Stomach smooth muscle (tissue), 2 donors: Measurements from ENCODE around the gene B4GALT3.

Experiments used
- H3K27ac ChIP-seq: one replicate; pipeline ENCODE4 v1.7.0; 2013; ENCODE audit warnings: mild to moderate bottlenecking, low read length, inconsistent platforms
- H3K27me3 ChIP-seq, 2 donors: one replicate each; pipeline ENCODE4 v1.7.0; 2013; ENCODE audit warnings: low read length in 2 of 2; ENCODE audit not compliant: insufficient read depth in 2 of 2, control insufficient read depth in 1 of 2
- H3K36me3 ChIP-seq, 2 donors: one replicate each; pipeline ENCODE4 v1.7.0; 2013; ENCODE audit warnings: low read length in 2 of 2; ENCODE audit not compliant: control insufficient read depth in 2 of 2, insufficient read depth in 2 of 2
- H3K4me1 ChIP-seq: one replicate; pipeline ENCODE4 v1.7.0; 2013; ENCODE audit warnings: low read length; ENCODE audit not compliant: control insufficient read depth, insufficient read depth
- H3K4me3 ChIP-seq, 2 donors: one replicate each; pipeline ENCODE4 v1.7.0; 2013; ENCODE audit warnings: low read length in 2 of 2
- H3K9ac ChIP-seq, 2 donors: one replicate each; pipeline ENCODE4 v1.7.0; 2013; ENCODE audit warnings: low read length in 2 of 2, mild to moderate bottlenecking in 1 of 2
- H3K9me3 ChIP-seq, 2 donors: one replicate each; pipeline ENCODE4 v1.7.0; 2013; ENCODE audit warnings: low read length in 2 of 2; ENCODE audit not compliant: control insufficient read depth in 2 of 2
- donor health status: healthy.
- donor health status: Pancreatic carcinoma.

Gene B4GALT3

DNA sequence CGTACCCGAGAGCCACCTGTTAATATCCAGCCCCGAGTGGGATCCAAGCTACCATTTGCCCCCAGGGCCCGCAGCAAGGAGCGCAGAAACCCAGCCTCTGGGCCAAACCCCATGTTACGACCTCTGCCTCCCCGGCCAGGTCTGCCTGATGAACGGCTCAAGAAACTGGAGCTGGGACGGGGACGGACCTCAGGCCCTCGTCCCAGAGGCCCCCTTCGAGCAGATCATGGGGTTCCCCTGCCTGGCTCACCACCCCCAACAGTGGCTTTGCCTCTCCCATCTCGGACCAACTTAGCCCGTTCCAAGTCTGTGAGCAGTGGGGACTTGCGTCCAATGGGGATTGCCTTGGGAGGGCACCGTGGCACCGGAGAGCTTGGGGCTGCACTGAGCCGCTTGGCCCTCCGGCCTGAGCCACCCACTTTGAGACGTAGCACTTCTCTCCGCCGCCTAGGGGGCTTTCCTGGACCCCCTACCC, 16.6 kb downstream of the B4GALT3 start:
- Histone ChIP-seq H3K27ac (no peak overlapping the region), H3K27me3 (no peaks in the 10 kb centered on the region), H3K4me3 (peak overlapping the region in 1 of 2 donors; percentile 90), H3K9ac (peak overlapping the region in 1 of 2 donors; percentile 47), H3K9me3 (no peaks in the 10 kb centered on the region), H3K4me1 (peaks cover 40% of the 10 kb centered on the region), H3K36me3 (peaks cover 9 to 40% of the 10 kb centered on the region in 2 donors)

DNA sequence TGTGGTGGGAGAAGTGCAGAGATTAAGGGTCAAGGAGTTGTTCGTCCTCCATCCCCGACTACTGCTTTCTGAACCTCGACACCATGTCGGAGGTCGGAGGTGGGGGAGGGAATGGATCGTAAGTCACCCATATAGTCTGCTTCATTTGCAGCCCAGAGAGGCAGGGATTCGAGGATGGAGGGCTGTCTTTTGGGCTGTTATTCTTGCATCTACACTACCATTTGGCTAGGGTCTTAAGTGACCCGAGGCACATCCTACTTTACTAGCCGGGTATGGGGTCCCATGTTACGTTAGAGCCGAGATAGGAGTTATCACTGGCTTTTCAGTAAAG, 17.4 kb downstream of the B4GALT3 start:
- Histone ChIP-seq H3K27me3 (no peaks in the 10 kb centered on the region), H3K27ac (peak overlapping the region; percentile 83), H3K4me3 (peak overlapping the region; percentile 90 to 97), H3K36me3 (peaks cover 9 to 40% of the 10 kb centered on the region in 2 donors), H3K9ac (peak overlapping the region; percentile 87 to 89), H3K4me1 (peaks cover 32% of the 10 kb centered on the region), H3K9me3 (no peaks in the 10 kb centered on the region)

DNA sequence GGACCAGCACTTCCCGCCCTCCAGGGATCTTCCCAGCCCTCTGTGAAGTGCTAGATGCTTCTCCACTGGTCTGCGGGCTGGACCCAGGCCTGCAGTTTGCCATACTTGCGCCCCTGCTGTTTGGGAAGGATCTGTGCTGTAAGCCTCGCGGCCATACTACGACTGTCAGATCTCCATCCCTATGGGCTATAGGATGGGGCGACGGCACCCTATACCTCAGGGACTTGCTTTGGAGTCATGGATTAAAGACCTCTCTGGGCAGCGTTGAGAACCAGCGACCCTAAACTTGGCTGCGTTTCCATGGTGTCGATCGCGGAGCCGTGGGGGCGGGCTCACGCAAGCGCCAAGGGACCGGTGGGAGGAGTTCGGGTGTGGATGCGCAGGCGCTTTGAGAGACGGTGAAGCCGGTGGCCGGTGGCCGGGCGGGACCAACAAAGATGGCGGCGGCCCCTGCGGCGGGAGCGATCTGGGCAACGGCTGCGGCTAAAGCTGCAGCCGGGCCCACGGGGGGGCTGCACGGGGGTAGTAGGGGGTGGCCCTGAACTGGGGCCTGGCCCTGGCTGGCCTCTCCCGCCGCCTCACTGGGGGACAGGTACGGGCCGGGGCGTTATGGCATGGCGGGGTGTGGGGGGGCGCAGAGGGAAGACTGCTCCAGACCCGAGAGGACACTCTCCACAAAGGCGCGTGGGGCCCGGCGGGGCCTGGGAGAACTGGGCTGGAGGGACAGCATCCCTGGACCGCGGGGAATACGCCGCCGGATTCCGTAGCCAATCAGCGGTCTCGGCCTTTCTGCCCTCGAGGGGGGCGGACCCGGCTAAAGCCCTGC, 18.0 kb downstream of the B4GALT3 start, which contains the start of gene USP21:
Gene USP21, plus strand, starts transcription at position 414 of the 826 bp plus-strand sequence. CDS start 1,141 bp downstream, outside the sequence.
- H3K36me3 ChIP-seq = peaks cover 9 to 38% of the 10 kb centered on the region in 2 donors
- H3K9ac ChIP-seq = peak within 1 kb of the TSS; percentile 87 to 89
- H3K4me3 ChIP-seq = peak within 1 kb of the TSS; percentile 90 to 97
- no peaks in the 10 kb centered on the region for H3K27me3 ChIP-seq
- no peaks in the 10 kb centered on the region for H3K9me3 ChIP-seq
- peak within 1 kb of the TSS; percentile 83 for H3K27ac ChIP-seq
- H3K4me1 ChIP-seq = peaks cover 34% of the 10 kb centered on the region

DNA sequence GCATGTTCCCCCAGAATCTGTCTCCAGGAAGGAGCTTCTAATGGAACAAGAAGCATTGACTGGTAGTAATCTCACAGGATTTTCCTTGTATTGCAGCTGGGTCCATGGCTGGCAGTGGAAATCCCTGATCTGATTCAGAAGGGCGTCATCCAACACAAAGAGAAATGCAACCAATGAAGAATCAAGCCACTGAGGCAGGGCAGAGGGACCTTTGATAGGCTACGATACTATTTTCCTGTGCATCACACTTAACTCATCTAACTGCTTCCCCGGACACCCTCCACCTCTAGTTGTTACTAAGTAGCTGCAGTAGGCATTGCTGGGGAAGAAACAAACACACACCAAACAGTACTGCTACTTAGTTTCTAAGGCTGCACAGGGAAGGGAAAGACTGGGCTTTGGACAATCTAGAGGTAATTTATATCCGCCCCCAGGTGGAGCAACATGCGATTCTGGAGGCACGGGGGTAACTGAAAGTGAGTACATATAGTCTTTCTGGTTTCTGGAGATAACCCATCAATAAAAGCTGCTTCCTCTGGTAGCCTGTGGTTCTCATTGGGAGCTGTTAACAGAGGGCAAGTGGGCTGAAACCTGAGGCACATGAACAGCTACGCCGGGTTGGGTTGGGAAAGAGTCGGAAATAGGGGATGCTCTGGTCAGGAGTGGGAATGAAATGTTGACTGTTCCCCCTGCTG, 18.8 kb downstream of the B4GALT3 start:
- H3K36me3 ChIP-seq = peaks cover 9 to 31% of the 10 kb centered on the region in 2 donors
- peak overlapping the region in 1 of 2 donors; percentile 90 for H3K4me3 ChIP-seq
- H3K4me1 ChIP-seq = peaks cover 34% of the 10 kb centered on the region
- peak overlapping the region; percentile 78 to 89 for H3K9ac ChIP-seq
- H3K27me3 ChIP-seq = no peaks in the 10 kb centered on the region
- H3K27ac ChIP-seq = peak overlapping the region; percentile 83
- H3K9me3 ChIP-seq = no peaks in the 10 kb centered on the region

DNA sequence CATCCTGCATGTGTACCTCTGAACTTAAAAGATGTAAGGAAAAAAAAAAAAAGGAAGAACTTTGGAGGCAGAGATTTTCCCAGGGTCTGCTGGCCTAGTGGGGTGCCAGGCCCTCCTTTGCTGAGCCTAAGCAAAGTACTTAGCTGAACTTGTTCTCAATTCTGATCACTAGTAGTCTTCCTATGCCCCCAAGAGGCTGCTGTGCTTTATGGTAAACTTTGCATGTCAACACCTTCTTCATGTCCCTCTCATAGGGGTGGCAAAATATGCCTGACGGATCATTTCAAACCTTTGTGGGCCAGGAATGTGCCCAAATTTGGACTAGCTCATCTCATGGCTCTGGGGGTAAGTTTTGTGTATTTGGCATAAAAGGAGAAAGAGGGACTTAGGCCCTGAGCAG, 19.4 kb downstream of the B4GALT3 start:
- no peak overlapping the region for H3K4me3 ChIP-seq
- no peak overlapping the region for H3K27ac ChIP-seq
- no peaks in the 10 kb centered on the region for H3K27me3 ChIP-seq
- peaks cover 9 to 25% of the 10 kb centered on the region in 2 donors for H3K36me3 ChIP-seq
- H3K9ac ChIP-seq = no peak overlapping the region
- peaks cover 34% of the 10 kb centered on the region for H3K4me1 ChIP-seq
- no peaks in the 10 kb centered on the region for H3K9me3 ChIP-seq

DNA sequence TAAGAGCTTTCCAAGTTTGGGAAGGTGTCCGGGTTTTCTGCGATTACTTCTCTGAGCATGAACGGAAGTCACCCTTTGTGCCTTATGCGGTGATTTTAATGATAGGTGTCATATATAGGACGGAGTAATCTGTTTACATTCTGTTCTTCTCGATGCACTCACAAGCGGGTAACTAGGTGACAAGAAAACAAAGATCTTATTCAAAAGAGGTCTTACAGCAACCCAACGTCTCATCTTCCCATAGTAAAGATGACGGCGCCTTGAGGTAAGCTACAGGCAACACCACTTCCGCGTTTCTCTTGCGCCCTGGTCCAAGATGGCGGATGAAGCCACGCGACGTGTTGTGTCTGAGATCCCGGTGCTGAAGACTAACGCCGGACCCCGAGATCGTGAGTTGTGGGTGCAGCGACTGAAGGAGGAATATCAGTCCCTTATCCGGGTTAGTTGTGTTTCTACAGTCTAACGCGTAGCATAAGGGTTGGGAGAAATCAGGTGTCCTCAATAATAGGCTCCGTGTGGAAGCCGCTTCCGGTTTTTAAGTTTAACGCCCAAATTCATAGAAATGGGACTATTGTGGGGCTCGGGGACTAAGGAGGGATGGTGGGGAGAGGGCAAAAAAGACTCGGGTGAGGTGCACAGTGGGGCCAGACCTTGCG, 23.5 kb downstream of the B4GALT3 start, which contains the start of gene UFC1:
Gene UFC1, plus strand, starts transcription at position 297 of the 656 bp plus-strand sequence. Its CDS starts 20 bp downstream, at position 317.
- Histone ChIP-seq H3K9ac (peak within 1 kb of the TSS; percentile 97 to 100), H3K36me3 (peaks cover 9 to 13% of the 10 kb centered on the region in 2 donors)

DNA sequence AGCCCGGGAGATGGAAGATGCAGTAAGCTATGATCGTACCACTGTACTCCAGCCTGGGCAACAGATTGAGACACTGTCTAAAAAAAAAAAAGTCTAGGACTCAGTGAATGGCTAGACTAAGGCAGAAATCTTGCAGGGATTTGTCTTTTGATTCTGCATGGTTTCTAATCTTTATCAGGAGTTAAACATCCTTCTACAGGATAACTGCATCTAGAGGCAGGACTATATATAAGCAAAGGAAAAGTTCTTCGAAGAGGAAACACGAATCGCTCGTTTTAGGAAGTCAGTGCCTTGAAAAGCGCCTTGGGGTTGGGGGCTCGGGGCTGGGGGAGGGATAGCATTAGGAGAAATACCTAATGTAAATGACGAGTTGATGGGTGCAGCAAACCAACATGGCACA, 24.1 kb downstream of the B4GALT3 start:
- Histone ChIP-seq H3K4me3 (peak overlapping the region; percentile 56 to 100), H3K4me1 (peaks cover 3% of the 10 kb centered on the region), H3K27me3 (no peaks in the 10 kb centered on the region), H3K27ac (peak overlapping the region; percentile 95), H3K9ac (peak overlapping the region in 1 of 2 donors; percentile 97), H3K36me3 (peaks cover 9 to 10% of the 10 kb centered on the region in 2 donors), H3K9me3 (no peaks in the 10 kb centered on the region)

More for the DNA sequence above, 23.5 kb downstream of the B4GALT3 start, which contains the start of gene UFC1:
- H3K4me3 ChIP-seq = peak within 1 kb of the TSS; percentile 93 to 100
- peak within 1 kb of the TSS; percentile 95 for H3K27ac ChIP-seq
- no peaks in the 10 kb centered on the region for H3K9me3 ChIP-seq
- no peaks in the 10 kb centered on the region for H3K27me3 ChIP-seq
- H3K4me1 ChIP-seq = peaks cover 9% of the 10 kb centered on the region

DNA sequence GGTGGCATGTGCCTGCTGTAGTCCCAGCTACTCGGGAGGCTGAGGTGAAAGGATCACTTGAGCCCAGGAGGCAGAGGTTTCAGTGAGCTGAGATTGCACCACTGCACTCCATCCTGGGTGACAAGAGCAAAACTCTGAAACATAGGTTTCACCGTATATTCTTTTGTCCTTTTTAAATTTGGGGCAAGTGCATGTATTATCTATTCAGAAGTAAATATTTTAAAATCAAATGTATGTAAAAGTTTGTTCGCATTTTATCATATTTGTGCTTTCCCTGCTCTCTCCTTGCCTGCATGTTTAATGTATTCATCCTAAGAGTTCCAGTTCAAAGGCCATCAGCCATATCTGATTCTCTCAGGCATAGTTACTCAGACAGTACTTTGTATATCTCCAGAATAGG, 31.5 kb downstream of the B4GALT3 start:
- no peak overlapping the region for H3K27ac ChIP-seq

DNA sequence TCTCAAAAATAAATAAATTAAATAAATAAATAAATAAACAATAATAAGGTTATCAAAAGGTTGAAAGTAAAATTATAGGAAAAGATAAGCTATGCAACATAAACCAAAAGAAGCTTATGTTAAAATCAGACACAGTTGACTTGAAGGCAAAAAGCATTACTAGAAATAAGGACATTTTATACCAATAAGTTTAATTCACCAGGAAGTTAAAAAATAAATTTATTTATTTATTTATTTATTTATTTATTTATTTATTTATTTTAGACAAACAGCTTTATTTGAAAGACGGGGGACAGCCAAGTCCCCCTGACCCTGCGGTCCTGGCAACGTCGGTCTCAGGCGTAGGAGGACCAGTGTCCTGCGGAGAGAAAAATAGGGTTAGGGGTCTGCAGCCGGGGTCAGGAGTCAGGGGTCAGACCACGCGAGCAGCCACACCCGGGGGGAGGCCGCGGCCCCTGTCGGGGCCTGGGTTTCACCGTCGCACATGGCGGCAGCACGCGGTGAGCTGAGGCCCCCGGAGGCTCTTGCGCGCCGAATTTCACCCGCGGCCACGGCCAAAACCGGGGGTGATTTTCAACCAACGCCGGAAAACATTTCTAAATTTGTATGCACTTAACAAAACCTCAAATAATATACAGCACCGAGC, 36.4 kb downstream of the B4GALT3 start:
- Histone ChIP-seq H3K27ac (no peak overlapping the region), H3K9me3 (no peaks in the 10 kb centered on the region), H3K36me3 (no peaks in the 10 kb centered on the region), H3K9ac (no peak overlapping the region), H3K4me1 (peaks cover 3% of the 10 kb centered on the region), H3K4me3 (no peak overlapping the region), H3K27me3 (no peaks in the 10 kb centered on the region)

More for the DNA sequence above, 31.5 kb downstream of the B4GALT3 start:
- Histone ChIP-seq H3K9ac (no peak overlapping the region), H3K9me3 (no peaks in the 10 kb centered on the region), H3K4me3 (no peak overlapping the region), H3K4me1 (no peaks in the 10 kb centered on the region), H3K36me3 (no peaks in the 10 kb centered on the region), H3K27me3 (no peaks in the 10 kb centered on the region)

DNA sequence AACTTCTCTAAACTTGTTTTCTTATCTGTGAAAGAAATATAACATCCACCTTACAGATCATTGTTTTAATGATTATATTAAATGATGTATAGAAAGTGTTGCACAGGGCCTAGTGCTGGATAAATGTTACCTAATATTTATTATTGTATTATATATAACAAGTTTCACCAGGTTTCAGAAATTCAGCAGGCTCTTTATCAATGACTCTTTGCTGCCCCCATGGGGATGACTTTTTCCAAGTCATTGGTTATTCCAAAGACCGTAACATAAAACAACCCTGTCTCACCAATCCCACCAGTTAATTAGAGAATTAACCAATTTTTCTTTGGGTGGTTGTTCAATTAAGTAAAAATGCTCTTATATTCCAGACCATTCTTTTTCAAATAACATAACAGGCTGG, 37.5 kb downstream of the B4GALT3 start:
- no peak overlapping the region for H3K27ac ChIP-seq
- no peaks in the 10 kb centered on the region for H3K36me3 ChIP-seq
- no peak overlapping the region for H3K9ac ChIP-seq
- peaks cover 3% of the 10 kb centered on the region for H3K4me1 ChIP-seq
- H3K27me3 ChIP-seq = no peaks in the 10 kb centered on the region
- H3K9me3 ChIP-seq = no peaks in the 10 kb centered on the region
- no peak overlapping the region for H3K4me3 ChIP-seq
